Effector memory CD4-positive, alpha-beta T cell (primary cell): ENCODE results near the gene BZW1.
"Not testable (repeated sequence)": the region's sequence is repeated elsewhere in the genome, so short reads cannot be mapped to it uniquely, and the experiment has no call there.

Experiments used
- DNase-seq, 3 donors: peaks; one replicate each; pipeline ENCODE4 v3.0.0-alpha.2; 2020
- H3K27ac ChIP-seq: 2 replicates; pipeline ENCODE4 v1.7.0; 2013; ENCODE audit warnings: mild to moderate bottlenecking, low read length, moderate library complexity; ENCODE audit not compliant: insufficient read depth, poor library complexity, severe bottlenecking
- H3K27me3 ChIP-seq: replicated peaks from 2 replicates; pipeline ENCODE4 v1.7.0; 2013; ENCODE audit warnings: mild to moderate bottlenecking, low read length; ENCODE audit not compliant: insufficient read depth, control insufficient read depth, poor library complexity, severe bottlenecking
- H3K36me3 ChIP-seq: 2 replicates; pipeline ENCODE4 v1.7.0; 2013; ENCODE audit warnings: mild to moderate bottlenecking, low read length, moderate library complexity; ENCODE audit not compliant: control insufficient read depth, insufficient read depth
- H3K4me1 ChIP-seq: 2 replicates; pipeline ENCODE4 v1.7.0; 2013; ENCODE audit warnings: low read length, mild to moderate bottlenecking; ENCODE audit not compliant: control insufficient read depth, insufficient read depth, poor library complexity, severe bottlenecking
- H3K4me3 ChIP-seq: 2 replicates; pipeline ENCODE4 v1.7.0; 2013; ENCODE audit warnings: low read length, low read depth, mild to moderate bottlenecking; ENCODE audit not compliant: insufficient read depth, poor library complexity, severe bottlenecking
- H3K9me3 ChIP-seq: 2 replicates; pipeline ENCODE4 v1.7.0; 2013; ENCODE audit warnings: mild to moderate bottlenecking, low read length, moderate library complexity; ENCODE audit not compliant: control insufficient read depth

The BZW1 gene

GRCh38 chr2:200809506-200810251, 2.0 kb upstream of the BZW1 start:
- Histone ChIP-seq H3K27ac (no peak overlapping the region), H3K27me3 (no peaks in the 10 kb centered on the region), H3K36me3 (peaks cover 14% of the 10 kb centered on the region), H3K4me3 (no peak overlapping the region), H3K4me1 (peaks cover 27% of the 10 kb centered on the region), H3K9me3 (no peaks in the 10 kb centered on the region)
- no peak for DNase-seq

GRCh38 chr2:200810252-200810997, 1.3 kb upstream of the BZW1 start:
- peak overlapping the region; percentile 97 for H3K27ac ChIP-seq
- H3K4me1 ChIP-seq = peaks cover 27% of the 10 kb centered on the region
- no peaks in the 10 kb centered on the region for H3K27me3 ChIP-seq
- peak overlapping the region; percentile 88 for H3K4me3 ChIP-seq
- H3K36me3 ChIP-seq = peaks cover 21% of the 10 kb centered on the region
- DNase-seq = no peak
- H3K9me3 ChIP-seq = no peaks in the 10 kb centered on the region

GRCh38 chr2:200810998-200811332, 745 bp upstream of the BZW1 start:
- peak overlapping the region; percentile 88 for H3K4me3 ChIP-seq
- H3K4me1 ChIP-seq = peaks cover 27% of the 10 kb centered on the region
- no peaks in the 10 kb centered on the region for H3K9me3 ChIP-seq
- H3K27ac ChIP-seq = peak overlapping the region; percentile 97
- H3K27me3 ChIP-seq = no peaks in the 10 kb centered on the region
- H3K36me3 ChIP-seq = peaks cover 27% of the 10 kb centered on the region
- DNase-seq = no peak

- Histone ChIP-seq H3K4me1 (peaks cover 27% of the 10 kb centered on the region), H3K9me3 (no peaks in the 10 kb centered on the region)
Measured at GRCh38 chr2:200812122-200813022, 662 bp downstream of the BZW1 start.

GRCh38 chr2:200814276-200814815, 2.6 kb downstream of the BZW1 start:
- no peaks in the 10 kb centered on the region for H3K9me3 ChIP-seq
- peak in 2 of 3 donors; percentile 2 to 3 for DNase-seq
- peaks cover 60% of the 10 kb centered on the region for H3K36me3 ChIP-seq
- no peak overlapping the region for H3K27ac ChIP-seq
- no peak overlapping the region for H3K4me3 ChIP-seq
- peaks cover 27% of the 10 kb centered on the region for H3K4me1 ChIP-seq
- no peaks in the 10 kb centered on the region for H3K27me3 ChIP-seq

More at GRCh38 chr2:200812122-200813022, 662 bp downstream of the BZW1 start:
- Histone ChIP-seq H3K27me3 (no peaks in the 10 kb centered on the region), H3K4me3 (peak overlapping the region; percentile 88), H3K36me3 (peaks cover 41% of the 10 kb centered on the region), H3K27ac (peak overlapping the region; percentile 97)
- DNase-seq = peak; percentile 43 to 52 (median 46)

GRCh38 chr2:200814917-200815316, 3.2 kb downstream of the BZW1 start:
- Histone ChIP-seq H3K27ac (no peak overlapping the region), H3K9me3 (no peaks in the 10 kb centered on the region), H3K4me3 (no peak overlapping the region), H3K27me3 (no peaks in the 10 kb centered on the region), H3K36me3 (peaks cover 66% of the 10 kb centered on the region), H3K4me1 (peaks cover 27% of the 10 kb centered on the region)
- DNase-seq = no peak

- DNase-seq = not testable (repeated sequence)
Measured at GRCh38 chr2:200818732-200819131, 7.0 kb downstream of the BZW1 start.

GRCh38 chr2:200820573-200821234, 9.0 kb downstream of the BZW1 start:
- Histone ChIP-seq H3K4me1 (no peaks in the 10 kb centered on the region), H3K36me3 (peaks cover 67% of the 10 kb centered on the region), H3K4me3 (no peak overlapping the region), H3K27ac (no peak overlapping the region), H3K9me3 (no peaks in the 10 kb centered on the region), H3K27me3 (no peaks in the 10 kb centered on the region)
- no peak for DNase-seq

More at GRCh38 chr2:200818732-200819131, 7.0 kb downstream of the BZW1 start:
- H3K36me3 ChIP-seq = peaks cover 82% of the 10 kb centered on the region
- not testable (repeated sequence) for H3K9me3 ChIP-seq, H3K4me3 ChIP-seq, H3K27ac ChIP-seq, H3K4me1 ChIP-seq, H3K27me3 ChIP-seq

- H3K36me3 ChIP-seq = peaks cover 56% of the 10 kb centered on the region
- H3K9me3 ChIP-seq = no peaks in the 10 kb centered on the region
- H3K4me1 ChIP-seq = no peaks in the 10 kb centered on the region
- no peak overlapping the region for H3K27ac ChIP-seq
- no peaks in the 10 kb centered on the region for H3K27me3 ChIP-seq
- no peak overlapping the region for H3K4me3 ChIP-seq
- DNase-seq = no peak
Measured at GRCh38 chr2:200821686-200822245, 10.1 kb downstream of the BZW1 start.
